Activated B cell treated with CpG ODN at 0.5 μM for 24 hours (primary cell): ENCODE results near the gene TTC21A. TPM values are rescaled to one million over a fixed set of nuclear protein-coding genes. Genes with fewer than 3 reads are reported as not detected.

Source experiments
- ATAC-seq: fragments of 200-7000 bp; cut with Tn5 transposase; one replicate; pipeline ENCODE4 v1.10.0; 2021; ENCODE audit warnings: low read depth, mild to moderate bottlenecking, moderate library complexity
- CTCF ChIA-PET: fragments of 350-600 bp; sonication (Branson Sonifier 250); formaldehyde crosslinking; loops from one replicate; lab custom pipeline; 2021; ENCODE audit warnings: antibody characterized with exemption; lab: Charles Lee
- POLR2A ChIA-PET: fragments of 350-600 bp; sonication (Branson Sonifier 250); formaldehyde crosslinking; loops from one replicate; lab custom pipeline; 2021; ENCODE audit warnings: antibody characterized with exemption; lab: Charles Lee
- DNase-seq: peaks from one replicate; pipeline ENCODE4 v3.0.0; 2022
- H3K27ac Mint-ChIP-seq: one replicate; pipeline ENCODE4 v1.8.0; 2020; ENCODE audit warnings: mixed read lengths
- H3K27me3 Mint-ChIP-seq: one replicate; pipeline ENCODE4 v1.8.0; 2021; ENCODE audit warnings: mixed read lengths
- H3K36me3 Mint-ChIP-seq: one replicate; pipeline ENCODE4 v1.8.0; 2021; ENCODE audit warnings: low read depth, mixed read lengths
- H3K4me1 Mint-ChIP-seq: one replicate; pipeline ENCODE4 v1.8.0; 2021; ENCODE audit warnings: mixed read lengths
- H3K4me3 Mint-ChIP-seq: one replicate; pipeline ENCODE4 v1.8.0; 2020; ENCODE audit warnings: mild to moderate bottlenecking, mixed read lengths
- H3K9me3 Mint-ChIP-seq: one replicate; pipeline ENCODE4 v1.8.0; 2020; ENCODE audit warnings: mixed read lengths
- CTCF ChIP-seq: fragments of 200-600 bp; IDR thresholded peaks from one replicate; pipeline ENCODE4 v1.8.0; 2022; ENCODE audit warnings: antibody characterized with exemption, mild to moderate bottlenecking
- intact Hi-C: fragments of 100-400 bp; cut with micrococcal nuclease; formaldehyde crosslinking; loops from one replicate; pipeline ENCODE4 v1.15.1; 2024
- total RNA-seq: library from RNA; stranded (reverse); gene quantifications from 2 replicates; pipeline ENCODE4 v1.2.3, GENCODE V29; 2022

TTC21A gene
- total RNA-seq, 1 donor from 2014 or later: 15.9 TPM

- Mint-ChIP-seq H3K4me1 (peaks cover 26% of the 10 kb centered on the region), H3K9me3 (no peaks in the 10 kb centered on the region), H3K36me3 (peaks cover 51% of the 10 kb centered on the region), H3K27me3 (no peaks in the 10 kb centered on the region), H3K27ac (no peak overlapping the region), H3K4me3 (no peak overlapping the region)
- no peak for TF ChIP-seq CTCF
- ChIA-PET POLR2A (no interaction called here), CTCF (no interaction called here)
- ATAC-seq (no peak), DNase-seq (no peak)
- intact Hi-C loops: no loop called here
These were observed 5.1 kb downstream of the TTC21A start for GRCh38 chr3:39112535-39112934.

GRCh38 chr3:39113291-39113690 is 5.8 kb downstream of the TTC21A start:
- CTCF ChIA-PET: no interaction called here
- Mint-ChIP-seq H3K4me3 (no peak overlapping the region), H3K36me3 (peaks cover 51% of the 10 kb centered on the region), H3K4me1 (peaks cover 26% of the 10 kb centered on the region), H3K27me3 (no peaks in the 10 kb centered on the region), H3K27ac (no peak overlapping the region), H3K9me3 (no peaks in the 10 kb centered on the region)
- intact Hi-C loops: no loop called here
- ATAC-seq: no peak
- TF ChIP-seq CTCF: no peak
- POLR2A ChIA-PET: no interaction called here
- DNase-seq: no peak

- CTCF ChIA-PET: no interaction called here
- Mint-ChIP-seq H3K36me3 (peaks cover 56% of the 10 kb centered on the region), H3K4me1 (peaks cover 17% of the 10 kb centered on the region), H3K9me3 (no peaks in the 10 kb centered on the region), H3K27ac (peak overlapping the region; percentile 30), H3K4me3 (no peak overlapping the region), H3K27me3 (no peaks in the 10 kb centered on the region)
- TF ChIP-seq CTCF: no peak
- intact Hi-C loops: no loop called here
- POLR2A ChIA-PET: interaction anchor here (0.7 kb wide), 1 partner anchor 35 kb away, joined by 5 read pairs; no protein-coding TSS in a partner anchor
- ATAC-seq (no peak), DNase-seq (no peak)
These were observed 7.0 kb downstream of the TTC21A start for GRCh38 chr3:39114456-39114855.

GRCh38 chr3:39115870-39116269 is 8.4 kb downstream of the TTC21A start:
- H3K36me3 Mint-ChIP-seq: peaks cover 57% of the 10 kb centered on the region
- ChIA-PET POLR2A (interaction anchor here (1.3 kb wide), 1 partner anchor 11 kb away, joined by 4 read pairs; no protein-coding TSS in a partner anchor), CTCF (interaction anchor here (0.9 to 1.3 kb wide), 2 partner anchors 10 to 74 kb away, joined by 3 read pairs; no protein-coding TSS in a partner anchor)
- no peak for DNase-seq
- intact Hi-C loops: no loop called here
- H3K27ac Mint-ChIP-seq: no peak overlapping the region
- H3K4me3 Mint-ChIP-seq: no peak overlapping the region
- ATAC-seq: no peak
- peaks cover 20% of the 10 kb centered on the region for H3K4me1 Mint-ChIP-seq
- TF ChIP-seq CTCF: no peak
- no peaks in the 10 kb centered on the region for H3K9me3 Mint-ChIP-seq
- no peaks in the 10 kb centered on the region for H3K27me3 Mint-ChIP-seq

GRCh38 chr3:39118079-39118478 is 10.6 kb downstream of the TTC21A start:
- Mint-ChIP-seq H3K36me3 (peaks cover 38% of the 10 kb centered on the region), H3K27ac (no peak overlapping the region), H3K4me3 (no peak overlapping the region), H3K9me3 (no peaks in the 10 kb centered on the region), H3K4me1 (peaks cover 42% of the 10 kb centered on the region), H3K27me3 (no peaks in the 10 kb centered on the region)
- DNase-seq (no peak), ATAC-seq (no peak)
- intact Hi-C loops: no loop called here
- CTCF ChIA-PET: interaction anchor here (1.8 kb wide), 1 partner anchor 170 kb away, joined by 6 read pairs; no protein-coding TSS in a partner anchor
- no peak for TF ChIP-seq CTCF
- POLR2A ChIA-PET: interaction anchor here (0.5 to 1.0 kb wide), 4 partner anchors 9 to 137 kb away, joined by 3 read pairs; no protein-coding TSS in a partner anchor
